Chondrocyte (in vitro differentiated cells): ENCODE results near the gene LTC4S. TPM values are rescaled to one million over a fixed set of nuclear protein-coding genes. Genes with fewer than 3 reads are reported as not detected.

Experiments used
- DNase-seq: peaks from one replicate; pipeline ENCODE4 v3.0.0; 2021; ENCODE audit warnings: mixed read lengths, low spot score
- H3K27ac Mint-ChIP-seq: one replicate; pipeline ENCODE4 v1.8.0; 2021; ENCODE audit warnings: mild to moderate bottlenecking, moderate library complexity, mixed read lengths; ENCODE audit not compliant: unreplicated experiment
- H3K27me3 Mint-ChIP-seq: 2 replicates; pipeline ENCODE4 v1.8.0; 2021; ENCODE audit warnings: low read depth, mixed read lengths
- H3K36me3 Mint-ChIP-seq: 2 replicates; pipeline ENCODE4 v1.8.0; 2021; ENCODE audit warnings: low read depth, mixed read lengths
- H3K4me1 Mint-ChIP-seq: 2 replicates; pipeline ENCODE4 v1.8.0; 2021; ENCODE audit warnings: low read depth, mild to moderate bottlenecking, mixed read lengths
- H3K4me3 Mint-ChIP-seq: one replicate; pipeline ENCODE4 v1.8.0; 2021; ENCODE audit warnings: mild to moderate bottlenecking, moderate library complexity, mixed read lengths; ENCODE audit not compliant: unreplicated experiment
- H3K9me3 Mint-ChIP-seq: 2 replicates; pipeline ENCODE4 v1.8.0; 2021; ENCODE audit warnings: low read depth, mixed read lengths
- CTCF ChIP-seq: fragments of 200-600 bp; sonication (generic); IDR thresholded peaks from 2 replicates; pipeline ENCODE4 v1.5.0; 2021; ENCODE audit warnings: antibody characterized with exemption, mild to moderate bottlenecking, moderate library complexity
- total RNA-seq: library from RNA; stranded (reverse); gene quantifications from 3 replicates; pipeline ENCODE4 v1.2.1, GENCODE V29; 2021

The LTC4S gene
- total RNA-seq, 1 donor from 2014 or later: 1.2 TPM

DNA sequence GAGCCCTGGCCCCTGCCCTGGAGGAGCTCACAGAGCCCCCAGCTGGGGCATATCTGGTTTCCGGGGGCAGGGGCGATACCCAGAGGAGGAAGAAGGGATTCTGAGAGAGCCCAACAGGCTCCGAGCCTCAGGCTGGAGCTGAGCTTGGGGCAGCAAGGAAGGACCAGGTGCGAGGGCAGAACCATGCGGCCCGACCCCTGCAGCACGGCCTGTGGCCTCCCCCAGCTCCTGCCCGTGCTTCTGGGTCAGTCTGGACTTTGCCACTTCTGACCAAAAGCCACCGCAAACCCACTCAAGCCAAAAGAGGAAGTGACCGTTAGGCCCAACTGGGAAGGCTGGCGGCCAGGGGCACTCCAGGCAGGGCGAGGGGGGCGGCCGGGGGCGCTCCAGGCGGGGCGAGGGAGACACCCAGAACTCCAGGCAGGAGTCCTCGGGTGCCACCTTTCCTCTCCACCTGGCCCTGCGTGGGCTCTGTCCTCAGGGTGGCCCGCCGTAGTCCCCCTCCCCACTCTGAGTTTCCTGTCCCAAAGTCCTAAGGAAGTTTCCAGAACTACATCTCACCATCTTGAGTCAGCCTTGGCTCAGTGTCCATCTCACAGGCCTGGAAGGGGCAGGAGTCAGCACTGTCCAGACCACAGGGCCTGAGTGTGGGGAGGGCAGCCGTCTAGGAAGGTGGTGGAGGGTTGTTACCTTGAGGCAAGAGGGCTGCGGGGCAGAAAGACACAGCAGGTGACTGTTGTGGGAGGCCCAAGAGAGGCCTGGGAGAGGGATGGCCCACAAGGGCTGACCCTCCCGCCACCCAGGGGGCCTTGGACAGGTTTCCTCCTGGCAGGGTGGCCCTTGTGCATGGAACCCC lies 946 bp upstream of the LTC4S start:
- DNase-seq: no peak
- no peak for TF ChIP-seq CTCF
- Mint-ChIP-seq H3K4me3 (no peak overlapping the region), H3K27ac (no peak overlapping the region), H3K27me3 (no peaks in the 10 kb centered on the region), H3K4me1 (peaks cover 18% of the 10 kb centered on the region), H3K36me3 (peaks cover 3% of the 10 kb centered on the region), H3K9me3 (no peaks in the 10 kb centered on the region)

- Mint-ChIP-seq H3K4me1 (peaks cover 18% of the 10 kb centered on the region), H3K27ac (peak overlapping the region; percentile 27)
Observed at GRCh38 chr5:179794171-179794570, 385 bp downstream of the LTC4S start.

DNA sequence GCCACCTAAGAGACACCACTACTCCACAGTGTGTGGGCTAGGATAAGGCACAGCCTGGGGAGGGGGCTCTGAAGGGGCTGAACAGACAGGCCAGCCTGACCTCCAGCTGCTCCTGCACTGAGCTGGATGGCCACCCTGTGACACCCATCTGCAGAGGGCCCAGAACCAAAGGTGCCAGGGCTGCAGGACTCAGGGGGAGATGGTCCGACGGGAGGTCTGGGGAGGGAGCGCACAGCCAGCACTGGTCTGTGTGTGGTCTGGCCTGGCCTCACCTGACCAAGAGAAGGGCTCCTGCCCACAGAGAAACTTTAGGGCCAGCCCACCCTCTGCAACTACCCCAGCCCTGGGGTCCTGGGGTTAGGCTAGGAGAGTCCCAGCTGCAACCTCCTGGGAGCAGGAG lies 789 bp downstream of the LTC4S start:
- no peak for TF ChIP-seq CTCF
- peak overlapping the region; percentile 51 for H3K27ac Mint-ChIP-seq

More at GRCh38 chr5:179794171-179794570, 385 bp downstream of the LTC4S start:
- no peak for DNase-seq
- TF ChIP-seq CTCF: no peak
- peaks cover 7% of the 10 kb centered on the region for H3K36me3 Mint-ChIP-seq
- H3K4me3 Mint-ChIP-seq: peak overlapping the region; percentile 57
- H3K9me3 Mint-ChIP-seq: no peaks in the 10 kb centered on the region
- no peaks in the 10 kb centered on the region for H3K27me3 Mint-ChIP-seq

GRCh38 chr5:179795049-179795862 lies 1.5 kb downstream of the LTC4S start:
- peak overlapping the region; percentile 51 for H3K27ac Mint-ChIP-seq
- H3K27me3 Mint-ChIP-seq: no peaks in the 10 kb centered on the region
- H3K4me1 Mint-ChIP-seq: peaks cover 18% of the 10 kb centered on the region
- H3K36me3 Mint-ChIP-seq: peaks cover 13% of the 10 kb centered on the region
- peak overlapping the region; percentile 57 for H3K4me3 Mint-ChIP-seq
- no peak for DNase-seq
- no peak for TF ChIP-seq CTCF
- no peaks in the 10 kb centered on the region for H3K9me3 Mint-ChIP-seq

More for the DNA sequence above, 789 bp downstream of the LTC4S start:
- Mint-ChIP-seq H3K36me3 (peaks cover 11% of the 10 kb centered on the region), H3K4me1 (peaks cover 18% of the 10 kb centered on the region), H3K27me3 (no peaks in the 10 kb centered on the region), H3K4me3 (peak overlapping the region; percentile 57), H3K9me3 (no peaks in the 10 kb centered on the region)
- DNase-seq: no peak
